Subcutaneous abdominal adipose tissue (tissue), 5 donors: Measurements from ENCODE around the gene CABLES2.

Experiments used
- H3K27ac ChIP-seq: one replicate; pipeline ENCODE4 v1.7.0; 2013; ENCODE audit warnings: low read depth, mild to moderate bottlenecking, inconsistent platforms, low read length, moderate library complexity
- H3K27me3 ChIP-seq, 5 donors: one replicate each; pipeline ENCODE4 v1.7.0; 2013; ENCODE audit warnings: low read length in 5 of 5, inconsistent platforms in 1 of 5; ENCODE audit not compliant: control insufficient read depth in 5 of 5, insufficient read depth in 4 of 5
- H3K36me3 ChIP-seq, 5 donors: one replicate each; pipeline ENCODE4 v1.7.0; 2013; ENCODE audit warnings: low read length in 5 of 5; ENCODE audit not compliant: control insufficient read depth in 5 of 5, insufficient read depth in 5 of 5
- H3K4me1 ChIP-seq, 5 donors: one replicate each; pipeline ENCODE4 v1.7.0; 2013; ENCODE audit warnings: low read length in 5 of 5, mild to moderate bottlenecking in 3 of 5, moderate library complexity in 1 of 5; ENCODE audit not compliant: control insufficient read depth in 5 of 5, insufficient read depth in 5 of 5
- H3K4me3 ChIP-seq, 5 donors: one replicate each; pipeline ENCODE4 v1.7.0; 2013; ENCODE audit warnings: low read length in 5 of 5, low read depth in 1 of 5
- H3K9ac ChIP-seq, 5 donors: one replicate each; pipeline ENCODE4 v1.7.0; 2013; ENCODE audit warnings: low read length in 5 of 5, mild to moderate bottlenecking in 4 of 5, moderate library complexity in 3 of 5
- H3K9me3 ChIP-seq, 5 donors: one replicate each; pipeline ENCODE4 v1.7.0; 2013; ENCODE audit warnings: low read length in 5 of 5; ENCODE audit not compliant: control insufficient read depth in 5 of 5
- donor health status: healthy.
- donor health status: healthy.
- donor health status: healthy.
- donor health status: healthy.
- donor health status: healthy.

The CABLES2 gene, protein sequence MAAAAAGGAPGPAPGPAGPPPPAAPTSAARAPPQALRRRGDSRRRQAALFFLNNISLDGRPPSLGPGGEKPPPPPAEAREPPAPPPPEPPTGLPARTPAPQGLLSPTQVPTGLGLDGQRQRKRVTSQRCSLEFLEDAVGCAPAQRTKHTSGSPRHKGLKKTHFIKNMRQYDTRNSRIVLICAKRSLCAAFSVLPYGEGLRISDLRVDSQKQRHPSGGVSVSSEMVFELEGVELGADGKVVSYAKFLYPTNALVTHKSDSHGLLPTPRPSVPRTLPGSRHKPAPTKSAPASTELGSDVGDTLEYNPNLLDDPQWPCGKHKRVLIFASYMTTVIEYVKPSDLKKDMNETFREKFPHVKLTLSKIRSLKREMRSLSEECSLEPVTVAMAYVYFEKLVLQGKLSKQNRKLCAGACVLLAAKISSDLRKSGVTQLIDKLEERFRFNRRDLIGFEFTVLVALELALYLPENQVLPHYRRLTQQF

DNA sequence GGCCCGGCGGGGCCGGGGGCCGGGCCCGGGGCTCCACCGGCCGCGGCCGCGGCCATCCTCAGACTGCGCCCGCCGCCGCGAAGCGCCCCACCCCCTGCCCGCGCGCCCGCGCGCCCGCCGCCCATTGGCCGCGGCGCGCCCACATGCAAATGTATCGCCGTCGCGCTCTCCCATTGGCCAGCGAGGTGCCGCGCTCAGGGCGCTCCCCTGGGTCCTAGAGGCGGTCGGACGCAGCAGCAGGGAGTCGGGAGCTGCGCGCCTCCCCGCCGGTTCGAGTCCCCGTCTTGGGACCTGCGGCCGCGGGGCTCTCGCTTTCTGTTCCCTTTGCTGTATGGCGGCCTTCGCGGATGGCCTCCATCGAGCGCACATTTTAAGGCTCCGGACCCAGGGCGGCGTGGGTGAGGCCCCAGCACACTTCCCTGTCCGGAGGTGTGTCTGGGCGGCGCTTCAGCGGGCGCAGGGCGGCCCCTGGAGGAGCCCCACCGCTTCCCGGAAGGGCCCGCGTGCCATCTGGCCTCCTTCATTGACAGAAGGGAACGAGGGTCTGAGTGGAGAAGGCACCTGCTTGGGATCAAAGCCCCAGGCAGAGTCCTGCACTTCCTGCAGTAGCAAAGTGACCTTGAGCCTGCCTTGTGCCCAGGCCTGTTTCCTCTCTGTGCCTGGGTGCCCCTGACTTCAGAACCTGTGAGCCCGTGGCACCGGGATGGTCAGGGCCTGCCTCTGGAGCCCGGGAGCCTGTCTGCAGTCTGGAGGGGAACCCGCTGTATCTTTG lies at the start of gene CABLES2:
Gene CABLES2 (minus strand): TSS at position 65 of the 772 bp plus-strand sequence. CDS start 9 bp downstream, at position 56.
- Histone ChIP-seq H3K27me3 (peaks cover 1 to 9% (median 6%) of the 10 kb centered on the region in 5 donors), H3K36me3 (peaks cover 0 to 8% (median 0%) of the 10 kb centered on the region in 5 donors), H3K4me3 (peak within 1 kb of the TSS; percentile 60 to 73 (median 72)), H3K9ac (peak within 1 kb of the TSS in 4 of 5 donors; percentile 79 to 95 (median 90)), H3K4me1 (peaks cover 0 to 36% (median 29%) of the 10 kb centered on the region in 5 donors), H3K27ac (no peak within 1 kb of the TSS), H3K9me3 (no peaks in the 10 kb centered on the region)

- Histone ChIP-seq H3K9ac (no peak overlapping the region), H3K4me1 (no peaks in the 10 kb centered on the region), H3K4me3 (no peak overlapping the region), H3K27me3 (peaks cover 26 to 62% (median 52%) of the 10 kb centered on the region in 5 donors), H3K9me3 (no peaks in the 10 kb centered on the region), H3K27ac (no peak overlapping the region), H3K36me3 (no peaks in the 10 kb centered on the region)
These were observed 48.8 kb upstream of the CABLES2 start for GRCh38 chr20:62455929-62456328.

DNA sequence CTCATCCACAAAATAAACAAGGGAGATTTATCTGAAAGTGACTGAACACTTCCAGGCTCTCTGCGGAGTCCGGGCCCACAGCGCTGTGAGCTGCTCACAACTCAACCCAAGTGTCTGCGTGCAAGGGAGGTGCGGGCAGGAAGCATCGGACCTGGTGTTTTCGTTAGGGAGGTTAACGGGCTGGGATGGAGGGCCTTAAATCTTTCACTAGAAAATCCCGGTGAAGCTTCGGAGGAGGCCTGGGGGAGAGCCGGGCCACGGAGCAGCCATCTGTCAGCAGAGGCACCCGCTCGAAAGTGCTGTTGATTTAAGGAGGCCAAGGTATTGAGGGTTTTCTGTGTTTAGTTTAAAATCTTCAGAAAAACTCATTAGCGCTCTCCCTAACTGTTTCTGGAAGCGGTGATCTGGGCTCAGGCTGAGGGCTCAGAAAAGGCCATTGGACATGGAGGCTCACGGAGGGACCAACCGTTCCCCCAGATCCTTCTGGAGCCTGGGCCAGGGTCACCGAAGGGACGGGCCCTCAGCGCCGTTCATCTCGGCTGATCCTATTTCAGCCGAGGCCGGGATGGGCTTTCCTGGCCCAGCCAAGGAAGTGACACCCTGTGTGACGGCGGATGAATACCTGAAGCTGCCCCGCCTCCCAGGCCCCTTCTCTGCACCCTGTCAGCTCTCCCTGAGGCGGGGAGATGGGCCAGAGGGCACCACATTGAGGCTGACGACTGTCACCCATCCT lies 48.0 kb upstream of the CABLES2 start:
- Histone ChIP-seq H3K9me3 (no peaks in the 10 kb centered on the region), H3K4me3 (no peak overlapping the region), H3K27ac (no peak overlapping the region), H3K4me1 (no peaks in the 10 kb centered on the region), H3K27me3 (peaks cover 24 to 59% (median 56%) of the 10 kb centered on the region in 5 donors), H3K9ac (no peak overlapping the region), H3K36me3 (no peaks in the 10 kb centered on the region)

DNA sequence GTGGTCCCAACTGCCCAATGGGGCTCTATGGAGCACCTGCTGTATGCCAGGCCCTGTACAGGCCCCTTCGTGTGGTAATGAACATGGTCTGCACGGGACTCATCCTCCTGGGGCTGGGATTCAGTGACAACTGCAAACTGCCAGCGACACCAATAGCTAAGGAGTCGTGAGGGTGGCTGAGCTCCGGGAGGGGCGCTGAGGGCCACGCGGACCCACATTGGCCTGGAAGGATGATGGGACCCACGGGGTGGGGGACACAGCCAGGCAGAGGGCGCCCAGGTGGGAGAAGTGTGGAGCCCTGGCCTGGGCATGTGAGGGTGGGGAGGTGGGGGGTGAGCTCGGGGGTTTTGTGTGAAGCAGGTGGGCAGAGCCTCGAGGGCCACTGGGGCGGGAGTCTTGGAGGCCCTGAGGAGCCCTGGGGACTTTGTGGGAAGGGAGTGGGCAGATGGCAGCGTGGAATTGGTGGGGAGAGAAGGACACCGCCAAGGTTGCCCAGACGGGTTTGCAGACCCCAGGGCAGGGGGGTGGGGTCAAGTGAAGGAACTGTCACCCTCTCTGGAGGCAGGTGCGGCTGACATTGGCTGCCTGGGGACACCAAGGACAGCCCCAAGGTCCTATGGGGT lies 46.2 kb upstream of the CABLES2 start:
- no peaks in the 10 kb centered on the region for H3K9me3 ChIP-seq
- H3K27ac ChIP-seq: no peak overlapping the region
- H3K4me3 ChIP-seq: no peak overlapping the region
- H3K36me3 ChIP-seq: no peaks in the 10 kb centered on the region
- H3K9ac ChIP-seq: no peak overlapping the region
- peaks cover 30 to 65% (median 56%) of the 10 kb centered on the region in 5 donors for H3K27me3 ChIP-seq
- no peaks in the 10 kb centered on the region for H3K4me1 ChIP-seq

- H3K36me3 ChIP-seq: no peaks in the 10 kb centered on the region
- no peak overlapping the region for H3K27ac ChIP-seq
- no peaks in the 10 kb centered on the region for H3K9me3 ChIP-seq
- H3K4me1 ChIP-seq: no peaks in the 10 kb centered on the region
- no peak overlapping the region for H3K9ac ChIP-seq
- peaks cover 25 to 65% (median 56%) of the 10 kb centered on the region in 5 donors for H3K27me3 ChIP-seq
- H3K4me3 ChIP-seq: no peak overlapping the region
These were observed 45.5 kb upstream of the CABLES2 start for GRCh38 chr20:62452475-62453095.

DNA sequence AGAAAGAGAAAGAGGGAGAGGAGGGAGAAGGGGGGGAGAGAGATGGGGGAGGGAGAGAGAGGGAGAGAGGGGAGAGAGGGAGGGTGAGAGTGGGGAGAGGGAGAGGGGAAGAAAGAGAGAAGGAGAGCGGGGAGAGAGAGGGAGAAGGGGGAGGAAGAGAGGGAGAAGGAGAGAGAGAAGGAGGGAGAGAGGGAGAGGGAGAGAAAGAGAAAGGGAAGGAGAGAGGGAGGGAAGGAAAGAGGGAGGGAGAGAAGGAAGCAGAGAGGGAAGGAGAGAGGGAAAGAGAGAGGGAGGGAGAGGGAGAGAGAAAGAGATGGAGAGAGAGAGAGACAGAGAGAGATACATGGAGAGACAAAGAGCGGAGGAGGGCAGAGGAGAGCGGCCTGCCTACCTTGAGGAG lies 44.9 kb upstream of the CABLES2 start:
- H3K9me3 ChIP-seq: no peaks in the 10 kb centered on the region
- no peak overlapping the region for H3K4me3 ChIP-seq
- no peaks in the 10 kb centered on the region for H3K36me3 ChIP-seq
- H3K27me3 ChIP-seq: peaks cover 29 to 68% (median 55%) of the 10 kb centered on the region in 5 donors
- no peaks in the 10 kb centered on the region for H3K4me1 ChIP-seq
- no peak overlapping the region for H3K9ac ChIP-seq
- no peak overlapping the region for H3K27ac ChIP-seq

- H3K4me3 ChIP-seq: no peak overlapping the region
- H3K9ac ChIP-seq: no peak overlapping the region
- H3K27ac ChIP-seq: no peak overlapping the region
- H3K36me3 ChIP-seq: no peaks in the 10 kb centered on the region
- no peaks in the 10 kb centered on the region for H3K4me1 ChIP-seq
- no peaks in the 10 kb centered on the region for H3K9me3 ChIP-seq
- H3K27me3 ChIP-seq: peaks cover 27 to 62% (median 60%) of the 10 kb centered on the region in 5 donors
These were observed 44.2 kb upstream of the CABLES2 start for GRCh38 chr20:62451156-62451767.

DNA sequence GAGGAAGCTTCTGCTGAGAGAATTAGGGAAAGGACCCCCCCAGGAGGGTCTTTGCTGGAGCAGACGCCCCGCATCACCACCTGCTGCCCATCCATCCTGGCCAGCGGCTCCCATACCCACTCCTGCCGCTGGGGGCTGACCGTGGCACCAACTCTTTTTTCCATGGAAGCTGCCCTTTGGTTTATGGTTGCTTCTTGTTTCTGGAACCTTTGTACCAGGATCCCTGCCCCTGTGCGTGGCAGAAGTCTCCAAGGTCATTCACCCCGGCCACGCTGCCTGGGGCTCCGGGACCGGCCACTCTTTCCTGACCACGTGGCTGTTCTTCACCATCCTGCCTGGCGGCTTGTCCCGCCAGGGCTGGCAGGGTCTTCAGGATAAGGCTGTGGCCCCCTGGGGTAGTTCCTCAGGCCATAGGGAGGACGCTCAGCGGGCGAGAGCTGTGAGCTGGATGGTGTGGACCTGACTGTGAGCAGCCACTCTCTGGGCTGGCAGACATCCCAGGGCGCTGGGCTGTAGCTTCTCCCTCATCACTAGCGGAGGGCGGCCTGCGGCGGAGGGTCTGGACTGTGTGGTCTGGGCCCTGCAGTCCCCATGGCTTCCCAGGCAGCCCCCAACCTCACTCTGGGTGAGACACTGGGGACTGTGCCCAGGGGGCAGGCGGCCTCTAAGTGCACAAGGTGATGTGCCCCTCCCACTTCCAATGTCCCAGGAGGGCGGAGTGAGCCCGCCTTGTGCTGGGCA lies 43.0 kb upstream of the CABLES2 start:
- H3K4me1 ChIP-seq: no peaks in the 10 kb centered on the region
- H3K27me3 ChIP-seq: peaks cover 26 to 58% (median 56%) of the 10 kb centered on the region in 5 donors

More for the DNA sequence above, 43.0 kb upstream of the CABLES2 start:
- no peaks in the 10 kb centered on the region for H3K9me3 ChIP-seq
- H3K36me3 ChIP-seq: no peaks in the 10 kb centered on the region
- H3K4me3 ChIP-seq: no peak overlapping the region
- H3K9ac ChIP-seq: no peak overlapping the region
- no peak overlapping the region for H3K27ac ChIP-seq
